CD4-positive, alpha-beta T cell treated with Interleukin-21 for 1 hour (primary cell): ENCODE data around the gene ITPR2.
"Not testable (repeated sequence)": the region's sequence is repeated elsewhere in the genome, so short reads cannot be mapped to it uniquely, and the experiment has no call there.

Experiments
- DNase-seq: peaks from one replicate; pipeline ENCODE4 v3.0.0-alpha.2; 2020

The ITPR2 gene

DNA sequence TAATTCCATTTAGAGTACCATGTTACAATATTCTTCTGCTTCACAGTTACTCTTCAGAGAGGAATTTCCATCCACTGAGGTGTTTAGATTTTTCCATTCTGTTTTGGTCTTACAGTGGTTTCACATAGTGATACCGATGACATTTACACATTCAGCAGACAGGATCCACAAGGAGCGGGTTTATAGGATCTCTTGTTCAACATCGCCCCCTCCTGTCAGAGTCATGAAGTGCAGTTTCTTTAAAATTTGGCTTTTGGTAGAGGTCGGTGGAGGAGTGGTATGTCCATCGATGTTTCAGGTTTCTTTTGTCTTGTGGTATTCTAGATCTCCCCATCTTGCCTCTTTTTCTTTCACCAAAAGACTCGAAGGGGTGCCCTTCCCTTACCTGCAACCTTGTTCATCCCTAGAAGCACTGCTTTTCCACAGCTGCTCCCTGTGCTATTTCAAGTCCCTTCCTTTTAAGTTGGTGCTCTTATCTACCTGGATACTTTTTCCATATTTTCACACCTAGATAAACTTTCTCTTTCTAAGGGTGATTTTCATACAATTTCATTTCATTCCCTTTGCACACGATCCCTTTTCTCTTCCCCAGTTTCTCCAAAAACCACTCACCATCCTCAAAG is 181.3 kb downstream of the ITPR2 start:
- peak; percentile 28 for DNase-seq

DNA sequence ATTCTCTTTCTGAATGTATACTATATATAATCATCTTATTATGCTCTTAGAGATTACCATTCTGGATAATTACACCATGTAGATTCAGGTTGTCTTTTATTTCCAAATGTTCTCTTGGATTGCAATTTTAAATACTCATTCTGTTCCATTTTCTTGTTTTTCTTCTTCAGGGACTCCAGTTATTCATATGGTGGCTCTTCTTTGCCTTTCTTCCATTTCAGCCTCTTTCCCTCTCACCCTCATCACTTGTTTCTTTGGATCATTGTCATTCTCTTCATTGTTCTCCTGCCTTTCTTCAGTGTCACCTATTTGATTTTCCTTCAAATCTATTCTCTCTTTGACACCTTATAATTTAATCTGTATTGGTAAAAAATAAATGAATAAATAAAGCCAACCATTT is 182.0 kb downstream of the ITPR2 start:
- DNase-seq: no peak

DNA sequence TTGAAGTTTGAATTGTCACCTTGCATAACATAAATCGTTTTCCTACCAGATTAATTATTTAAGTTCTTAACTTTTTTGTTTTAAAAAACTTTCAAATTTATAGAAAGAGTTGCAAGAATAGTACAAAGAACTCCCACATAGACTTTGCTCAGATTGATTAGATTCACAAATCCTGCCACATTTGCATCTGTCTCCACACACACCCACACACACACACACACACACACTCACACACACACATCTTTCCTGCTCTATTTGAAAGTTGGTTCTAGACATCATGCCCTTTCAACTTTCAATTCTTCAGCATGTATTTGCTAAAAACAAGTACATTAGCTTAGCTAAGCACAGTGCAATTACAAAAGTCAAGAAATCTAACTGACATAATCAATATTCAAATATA is 184.0 kb downstream of the ITPR2 start:
- no peak for DNase-seq

DNA sequence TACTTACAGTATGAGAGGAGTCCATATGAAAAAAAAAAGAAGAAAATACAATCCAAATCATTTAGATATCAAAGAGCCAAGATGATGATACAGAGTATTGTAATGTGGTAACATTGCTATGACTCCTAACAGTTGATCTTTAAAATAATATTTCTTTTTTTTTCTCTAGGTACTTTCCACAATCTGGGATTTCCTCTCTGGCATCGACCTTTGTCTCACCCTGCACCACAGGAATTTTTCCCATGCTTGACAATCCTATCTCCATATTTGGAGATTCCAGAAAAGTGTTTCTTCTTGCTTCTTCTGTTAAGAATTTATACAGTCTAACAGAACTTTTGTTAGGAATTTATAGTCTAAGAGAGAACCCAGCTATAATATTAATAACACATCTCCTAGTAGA is 184.4 kb downstream of the ITPR2 start:
- no peak for DNase-seq

DNA sequence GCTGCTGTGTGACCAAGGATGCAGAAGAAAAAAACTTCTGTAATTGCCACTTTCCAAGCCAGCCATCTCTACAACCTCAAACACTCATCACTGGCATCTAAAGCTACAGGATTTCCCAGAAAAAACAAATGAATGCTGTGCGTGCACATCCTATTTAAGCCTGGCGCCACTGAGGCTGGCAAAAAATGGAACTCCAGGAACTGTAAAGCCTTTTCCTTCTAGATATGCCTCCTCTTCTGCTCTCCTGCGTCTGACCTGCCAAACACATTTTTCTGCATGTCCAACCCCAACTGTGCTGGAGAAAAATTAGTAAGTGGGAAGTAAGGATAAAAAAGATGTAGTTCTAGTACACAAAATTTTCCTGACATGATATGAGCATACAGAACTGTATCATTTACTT is 184.9 kb downstream of the ITPR2 start:
- no peak for DNase-seq

DNA sequence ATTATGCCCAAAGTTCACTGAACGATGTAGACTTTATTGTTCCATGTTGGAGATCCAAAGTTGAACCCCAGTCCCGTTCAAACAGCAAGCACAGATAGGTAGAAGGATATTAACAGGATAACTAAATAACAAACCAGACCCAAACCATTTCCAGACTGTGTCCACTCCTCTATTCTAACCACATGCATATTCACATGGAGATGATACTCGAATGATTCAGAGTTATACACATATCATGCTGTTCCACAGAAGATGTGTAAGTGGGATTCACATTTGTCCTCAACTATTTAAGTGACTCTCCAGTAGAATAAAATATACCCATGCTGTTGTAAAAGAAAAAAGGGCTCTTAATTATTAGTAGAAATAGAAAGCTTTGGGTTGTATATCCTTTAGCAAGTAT is 185.9 kb downstream of the ITPR2 start:
- DNase-seq: no peak

DNA sequence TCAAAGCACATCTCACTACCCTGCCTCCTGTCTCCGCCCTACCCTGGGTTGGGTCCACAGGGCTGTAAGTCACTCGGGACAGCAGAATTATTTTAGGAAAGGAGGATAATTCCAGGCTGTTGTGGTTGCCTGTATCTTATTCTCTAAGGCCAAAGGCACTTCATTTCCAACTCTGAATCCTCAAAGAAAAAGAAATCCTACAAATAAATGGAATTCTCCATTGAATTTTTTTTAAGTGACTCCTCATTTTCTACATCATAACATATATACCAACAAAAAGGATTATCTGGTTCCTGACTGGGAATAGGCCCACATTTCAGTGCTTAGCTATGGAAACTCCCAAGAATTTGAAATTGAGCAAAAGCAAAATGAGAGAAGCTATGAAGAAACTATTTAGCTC is 186.4 kb downstream of the ITPR2 start:
- no peak for DNase-seq

DNA sequence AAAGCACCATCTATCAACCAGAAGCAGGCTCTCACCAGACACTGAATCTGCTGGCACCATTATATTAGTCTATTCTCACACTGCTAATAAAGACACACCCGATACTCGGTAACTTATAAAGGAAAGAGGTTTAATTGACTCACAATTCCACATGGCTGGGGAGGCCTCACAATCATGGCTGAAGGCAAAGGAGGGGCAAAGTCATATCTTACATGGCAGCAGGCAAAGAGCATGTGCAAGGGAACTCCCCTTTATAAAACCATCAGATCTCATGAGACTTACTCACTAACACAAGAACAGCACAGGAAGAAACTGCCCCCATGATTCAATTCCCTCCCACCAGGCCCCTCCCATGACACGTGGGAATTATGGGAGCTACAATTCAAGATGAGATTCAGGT is 188.6 kb downstream of the ITPR2 start:
- not testable (repeated sequence) for DNase-seq

DNA sequence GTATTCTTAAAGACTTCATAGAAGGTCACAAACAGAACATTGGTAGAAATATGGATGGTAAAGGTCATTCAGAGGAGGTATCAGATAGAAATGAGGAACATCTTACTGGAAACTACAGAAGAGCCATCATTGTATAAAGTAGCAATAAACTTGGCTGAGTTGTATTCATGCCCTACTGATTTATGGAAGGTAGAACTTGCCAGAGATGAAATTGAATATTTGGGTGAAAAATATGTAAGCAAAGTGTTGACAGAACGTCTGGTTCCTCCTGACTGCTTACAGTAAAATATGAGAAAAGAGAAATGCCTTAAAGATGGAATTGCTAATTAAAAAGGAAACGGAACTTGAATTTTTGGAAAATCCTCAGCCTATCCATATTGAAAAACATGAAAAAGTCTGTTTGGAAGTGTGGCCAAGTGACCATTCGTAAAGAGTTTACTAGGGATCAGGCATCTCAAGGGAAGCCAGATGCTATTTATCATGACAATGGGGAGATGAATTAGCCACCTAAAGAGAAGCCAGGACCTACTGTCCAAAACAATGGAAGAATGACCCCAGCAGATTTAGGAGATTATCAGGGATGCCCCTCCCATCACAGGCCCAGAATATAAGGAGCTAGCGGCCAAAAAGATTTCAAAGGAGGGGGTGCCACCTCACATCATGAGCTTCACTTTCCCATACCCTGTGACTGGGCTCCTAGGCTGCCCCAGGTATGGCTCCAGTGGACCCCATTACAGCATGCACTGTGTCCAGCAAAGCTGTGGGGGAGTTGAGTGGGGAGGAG is 189.3 kb downstream of the ITPR2 start:
- DNase-seq: no peak

DNA sequence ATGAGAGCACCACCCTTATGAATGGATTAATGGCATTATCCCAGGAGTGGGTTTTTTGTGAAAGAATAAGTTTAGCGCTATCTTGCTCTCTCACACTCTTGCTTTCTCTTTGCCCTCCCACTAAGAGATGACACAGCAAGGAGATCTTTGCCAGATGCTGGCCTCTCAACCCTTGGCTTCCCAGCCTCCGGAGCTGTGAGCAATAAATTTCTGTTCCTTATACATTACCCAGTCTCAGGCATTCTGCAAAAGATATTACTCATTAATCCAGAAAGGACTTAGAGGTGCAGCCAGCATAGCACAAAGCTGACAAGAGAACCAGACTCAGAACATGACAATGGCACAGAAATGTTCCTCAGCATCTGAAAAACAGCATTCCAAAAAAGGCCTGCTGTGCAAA is 190.6 kb downstream of the ITPR2 start:
- no peak for DNase-seq

DNA sequence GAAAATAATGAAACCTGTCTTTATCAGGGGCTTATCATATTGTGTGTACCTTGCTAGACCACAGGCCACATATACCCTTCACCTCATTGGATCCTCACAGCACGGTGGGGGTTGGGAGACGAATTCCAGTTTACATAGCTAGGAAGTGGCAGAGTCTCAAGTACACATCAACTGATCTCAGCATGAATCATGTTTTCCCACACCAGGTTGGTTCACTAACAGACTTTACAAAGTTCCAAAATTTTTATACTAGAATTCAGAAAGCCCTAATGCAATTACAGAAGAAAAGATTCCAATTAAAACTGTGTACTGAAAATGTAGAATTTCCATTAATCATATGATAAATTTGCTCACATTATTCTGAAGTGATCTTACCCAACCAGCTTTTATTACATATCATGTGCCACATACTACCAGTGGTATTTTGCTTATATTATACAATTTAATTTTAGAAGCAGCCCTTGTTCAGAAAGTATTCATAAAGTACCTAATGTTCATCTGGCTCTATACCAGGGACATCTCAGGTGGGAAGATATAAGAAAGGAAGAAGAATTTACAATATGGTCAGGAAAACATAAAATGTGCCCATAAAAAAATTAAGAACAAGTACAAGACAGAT is 196.2 kb downstream of the ITPR2 start:
- no peak for DNase-seq

DNA sequence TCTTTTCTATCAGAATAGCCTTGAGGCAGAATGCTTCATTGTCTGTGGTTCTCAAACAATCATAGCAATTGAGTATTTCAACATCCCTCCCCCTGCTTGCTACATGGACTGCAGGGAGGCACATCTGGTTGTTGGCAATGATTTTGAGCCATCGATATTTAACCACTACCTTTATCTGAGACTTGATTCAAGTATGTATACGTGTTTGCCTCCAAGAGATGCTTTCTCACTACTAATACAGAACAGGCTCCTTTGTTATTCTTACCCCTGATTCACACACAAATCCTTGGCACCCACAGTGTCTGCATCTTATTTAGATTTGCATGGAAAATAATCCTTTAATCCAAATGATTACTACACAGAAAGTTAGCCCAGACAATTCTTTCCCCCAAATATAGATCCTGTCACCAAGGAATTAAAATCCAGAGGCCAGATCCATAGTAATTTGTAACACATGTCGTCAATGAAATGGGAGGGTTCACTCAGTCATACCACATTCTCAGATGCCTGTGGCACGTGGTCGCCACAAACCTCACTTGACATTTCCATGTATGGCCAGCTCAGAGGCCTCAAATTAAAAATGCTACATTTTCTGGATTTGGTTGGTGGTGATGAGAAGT is 199.3 kb downstream of the ITPR2 start:
- DNase-seq: no peak

DNA sequence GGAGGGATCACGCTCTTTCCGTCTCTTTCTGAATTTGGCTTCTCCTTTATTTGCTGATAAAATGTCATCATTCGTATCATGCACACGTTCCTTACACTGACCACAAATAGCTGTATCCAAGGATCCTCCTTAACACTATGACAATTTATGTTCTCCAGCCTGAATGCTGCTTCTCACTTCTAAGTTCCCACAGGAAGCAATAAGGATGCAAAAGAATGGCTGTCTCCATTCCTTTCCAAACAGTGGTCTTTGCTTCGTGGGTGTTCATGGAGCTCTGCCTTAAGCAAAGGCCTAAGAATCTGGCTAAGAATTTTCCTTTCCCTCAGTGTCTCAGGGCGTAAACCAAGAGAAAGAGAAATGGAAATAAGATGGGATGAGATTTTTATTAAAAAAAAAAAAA is 200.2 kb downstream of the ITPR2 start:
- DNase-seq: no peak

DNA sequence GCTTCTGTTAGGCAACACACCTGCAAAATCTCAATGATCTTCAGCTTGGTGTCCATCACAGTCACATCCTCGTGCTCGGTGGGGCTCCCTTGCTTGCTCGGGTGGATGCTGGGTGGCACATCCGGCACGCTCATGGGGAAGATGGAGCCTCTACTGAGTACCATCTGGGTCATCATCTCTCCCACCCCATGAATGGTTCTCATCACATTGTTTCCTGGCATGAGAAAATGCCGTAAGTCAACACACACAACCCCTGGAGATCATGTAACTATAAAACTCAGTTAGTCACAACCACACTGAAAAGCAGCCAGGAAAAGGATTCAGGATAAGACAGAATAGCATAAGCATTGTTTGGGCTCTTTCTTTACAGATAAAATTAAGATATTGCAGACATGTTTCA is 201.1 kb downstream of the ITPR2 start:
- DNase-seq: no peak

DNA sequence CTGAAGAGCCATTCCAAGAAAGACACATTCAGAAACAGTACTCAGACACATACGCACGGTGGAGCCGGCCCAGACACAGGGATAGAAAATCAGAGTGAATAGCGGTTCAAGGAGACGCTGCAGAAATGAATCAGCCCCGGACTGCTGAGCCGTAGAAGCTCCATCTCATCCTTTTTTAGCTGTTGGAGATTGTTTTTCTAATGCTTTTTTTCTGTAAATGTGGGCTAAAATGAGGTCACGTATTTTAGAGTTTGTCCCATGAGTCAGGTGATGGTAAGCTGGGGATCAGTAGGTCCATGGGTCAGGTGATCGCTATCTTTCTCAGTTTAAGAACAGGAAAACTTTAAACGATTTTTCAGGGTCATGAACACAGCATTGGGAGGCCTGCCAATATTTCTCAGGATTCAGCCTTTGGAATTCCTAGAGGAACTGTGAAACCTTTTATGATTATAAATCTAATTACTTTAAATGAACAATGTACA is 202.4 kb downstream of the ITPR2 start:
- DNase-seq: no peak

DNA sequence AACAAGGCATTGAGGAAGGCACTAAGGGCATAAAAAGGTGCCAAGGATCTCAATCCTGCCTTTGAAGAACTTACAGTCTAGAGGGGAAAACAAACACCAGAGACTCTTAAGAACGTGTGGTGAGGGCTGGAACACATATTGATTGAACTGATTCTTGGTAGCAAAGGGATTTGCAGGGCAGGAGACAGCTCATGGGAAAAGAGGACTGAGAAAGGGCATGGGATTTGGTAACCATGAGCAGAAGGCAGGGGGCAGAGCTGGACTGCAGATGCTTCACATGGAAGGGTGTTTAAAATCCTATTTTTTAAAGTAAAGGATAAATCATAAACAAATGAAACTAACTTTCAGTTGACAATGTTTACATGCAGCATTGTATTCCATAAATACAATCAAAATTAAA is 203.1 kb downstream of the ITPR2 start:
- DNase-seq: no peak

DNA sequence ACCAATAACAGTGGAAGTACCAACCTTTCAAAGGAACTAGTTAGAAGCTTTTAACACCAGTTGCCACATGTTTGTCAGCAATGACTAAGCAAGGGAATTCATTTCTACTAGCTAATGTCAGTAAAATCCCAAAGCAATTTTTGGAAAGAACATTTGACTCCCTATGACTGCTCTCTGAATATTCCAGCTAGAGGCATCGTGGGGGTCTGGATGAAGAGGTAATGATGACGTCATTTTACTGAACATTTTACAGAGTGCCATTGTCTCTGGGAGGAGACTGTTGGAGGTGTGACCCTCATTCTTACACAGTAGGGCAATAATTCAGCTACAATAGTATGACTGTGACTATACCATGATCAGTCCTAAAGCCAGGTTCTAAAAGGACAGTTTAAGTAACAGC is 204.8 kb downstream of the ITPR2 start:
- no peak for DNase-seq

DNA sequence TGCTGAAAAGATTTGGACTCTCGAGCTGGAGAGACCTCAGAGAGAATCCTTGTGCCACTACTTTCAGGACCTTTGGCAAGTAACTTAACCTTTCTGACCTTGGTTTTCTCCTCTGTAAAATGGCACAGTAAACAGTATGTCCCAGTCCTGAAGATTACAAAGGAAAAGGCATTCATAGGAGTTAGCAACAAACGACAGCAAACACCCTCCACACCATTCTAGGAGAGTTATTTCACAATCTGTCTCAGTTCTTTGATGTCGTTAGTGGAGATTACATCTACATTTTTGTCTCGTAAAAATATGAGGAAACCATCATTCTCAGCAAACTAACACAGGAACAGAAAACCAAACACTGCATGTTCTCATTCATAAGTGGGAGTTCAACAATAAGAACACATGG is 205.7 kb downstream of the ITPR2 start:
- DNase-seq: no peak

DNA sequence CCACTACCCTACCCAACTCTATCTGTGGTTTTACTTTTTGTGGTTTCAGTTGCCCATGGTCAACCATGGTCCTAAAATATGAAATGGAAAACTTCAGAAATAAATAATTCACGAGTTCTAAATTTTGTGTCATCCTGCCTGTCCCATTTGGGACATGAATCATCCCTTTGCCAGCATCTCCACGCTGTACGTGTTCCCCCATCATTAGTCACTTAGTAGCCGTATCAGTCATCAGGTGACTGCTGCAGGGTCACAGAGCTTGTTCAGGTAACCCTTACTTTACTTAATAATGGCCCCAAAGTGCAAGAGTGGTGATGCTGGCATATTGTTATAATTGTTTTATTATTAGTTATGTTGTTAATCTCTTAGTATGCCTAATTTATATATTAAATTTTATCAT is 209.9 kb downstream of the ITPR2 start:
- DNase-seq: no peak

DNA sequence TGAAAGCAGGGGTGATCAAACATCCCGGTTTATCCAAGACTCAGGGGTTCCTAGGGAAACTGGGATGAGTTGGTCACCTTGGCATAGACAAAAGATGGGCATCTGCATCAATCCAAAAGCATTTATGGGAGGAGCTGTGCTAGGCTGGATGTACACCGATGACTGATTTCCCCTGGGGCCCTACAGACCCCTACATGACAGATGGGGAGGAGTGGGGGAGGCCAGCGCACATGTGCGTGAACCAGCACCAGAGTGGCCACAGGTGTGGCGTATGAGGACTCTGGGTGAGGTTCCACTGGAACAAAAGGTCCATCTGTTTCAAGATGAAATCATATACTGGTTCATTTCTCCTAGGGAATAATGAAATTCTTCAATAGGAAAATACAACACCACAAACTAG is 210.4 kb downstream of the ITPR2 start:
- DNase-seq: no peak

DNA sequence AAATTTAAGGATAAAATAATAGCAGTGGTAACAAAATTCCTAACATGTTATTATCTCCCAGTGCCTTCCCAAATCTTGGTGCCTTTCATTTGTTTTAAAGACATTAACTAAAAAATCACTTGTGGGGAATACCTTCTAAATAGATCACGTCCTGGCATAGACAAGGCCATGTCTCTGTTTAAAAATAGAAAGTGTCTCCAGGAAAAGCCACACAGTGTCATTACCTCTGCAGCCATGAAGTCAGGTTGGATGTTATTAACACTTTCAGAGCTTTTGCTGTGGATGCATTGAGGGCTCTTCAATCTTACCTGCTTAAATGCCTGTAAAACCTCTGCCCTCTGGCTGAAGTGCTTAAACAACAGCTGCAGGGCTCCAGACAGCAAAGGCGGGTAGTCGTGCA is 211.1 kb downstream of the ITPR2 start:
- DNase-seq: no peak

DNA sequence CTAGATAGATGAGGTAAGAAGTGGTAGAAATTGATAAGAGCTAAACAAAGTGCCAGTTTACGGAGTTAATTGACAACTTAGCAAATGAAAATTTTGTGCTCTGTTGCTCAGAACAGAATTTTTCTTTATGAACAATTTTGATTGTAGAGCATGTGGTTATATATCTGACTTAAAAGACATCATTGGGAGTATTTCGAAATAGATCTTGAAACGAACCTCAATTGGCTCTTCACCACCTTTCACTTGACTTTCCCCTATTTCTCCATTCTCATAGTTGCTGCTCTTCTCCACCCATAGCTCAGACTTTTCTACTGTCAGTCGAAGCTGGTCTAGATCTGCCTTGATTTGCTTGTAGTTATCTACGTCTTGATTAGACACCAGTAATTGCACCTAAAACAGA is 212.1 kb downstream of the ITPR2 start:
- DNase-seq: no peak

DNA sequence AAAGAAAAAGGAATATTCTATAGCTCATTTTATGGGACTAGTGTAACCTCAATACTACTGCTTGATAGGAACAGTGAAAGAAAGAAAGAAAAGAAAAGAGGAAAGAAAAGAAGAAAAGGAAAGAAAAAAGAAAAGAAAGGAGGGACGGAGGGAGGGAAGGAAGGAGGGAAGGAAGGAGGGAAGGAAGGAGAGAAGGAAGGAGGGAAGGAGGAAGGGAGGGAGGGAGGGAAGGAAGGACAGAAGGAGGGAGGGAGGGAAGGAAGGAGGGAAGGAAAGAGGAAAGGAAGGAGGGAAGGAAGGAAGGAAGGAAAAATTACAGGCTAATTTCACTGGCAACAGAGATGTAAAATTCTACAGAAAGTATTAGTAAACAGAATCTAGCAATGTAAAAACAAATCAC is 215.5 kb downstream of the ITPR2 start:
- no peak for DNase-seq
